ENCODE measurements around the gene SYT1.

DNA sequence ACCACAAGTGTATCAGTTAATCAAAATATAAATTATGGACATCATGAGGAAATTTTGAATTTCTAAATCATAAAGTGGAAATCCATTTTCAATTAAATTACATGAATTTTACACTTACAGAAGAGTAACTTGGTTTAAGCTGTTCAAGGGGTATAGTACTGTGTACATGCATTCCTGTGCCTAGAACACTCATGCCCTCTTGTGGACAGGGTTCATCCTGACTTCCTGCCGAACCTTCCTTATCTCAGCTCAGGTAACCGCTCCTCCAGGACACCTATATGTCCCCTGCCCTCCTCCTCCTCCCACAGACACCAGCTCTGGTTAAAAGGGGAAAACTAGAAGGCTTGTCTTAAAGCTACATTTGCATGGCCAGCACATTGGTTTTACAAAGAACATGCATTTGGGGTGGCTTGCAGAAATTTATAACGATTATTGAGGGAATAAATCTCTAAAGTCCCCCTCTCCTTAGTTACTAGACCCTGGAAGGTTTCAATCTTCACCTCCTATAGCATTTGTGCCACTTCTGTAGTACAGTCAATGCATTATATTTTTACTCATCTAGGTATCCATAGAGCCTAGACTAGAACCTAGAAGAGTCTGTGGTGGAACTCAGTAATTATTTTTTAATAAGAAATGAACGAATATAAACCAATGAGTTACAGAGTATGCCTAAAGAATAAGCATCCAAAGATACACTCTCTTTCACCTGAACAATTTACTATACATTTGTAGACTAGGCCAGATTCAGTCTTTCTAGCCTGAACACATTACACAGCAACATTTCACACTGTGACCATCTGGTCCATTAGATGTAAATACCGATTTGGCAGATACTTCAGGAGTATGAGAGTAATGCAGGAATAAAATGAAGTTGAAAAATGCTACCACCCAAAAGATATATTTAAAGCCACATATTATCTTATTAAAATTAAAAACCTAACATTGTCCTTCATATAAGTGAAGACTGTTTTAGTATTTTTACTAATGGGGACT lies 480.6 kb downstream of the SYT1 start:
- TF ChIP-seq, protein P1, sequence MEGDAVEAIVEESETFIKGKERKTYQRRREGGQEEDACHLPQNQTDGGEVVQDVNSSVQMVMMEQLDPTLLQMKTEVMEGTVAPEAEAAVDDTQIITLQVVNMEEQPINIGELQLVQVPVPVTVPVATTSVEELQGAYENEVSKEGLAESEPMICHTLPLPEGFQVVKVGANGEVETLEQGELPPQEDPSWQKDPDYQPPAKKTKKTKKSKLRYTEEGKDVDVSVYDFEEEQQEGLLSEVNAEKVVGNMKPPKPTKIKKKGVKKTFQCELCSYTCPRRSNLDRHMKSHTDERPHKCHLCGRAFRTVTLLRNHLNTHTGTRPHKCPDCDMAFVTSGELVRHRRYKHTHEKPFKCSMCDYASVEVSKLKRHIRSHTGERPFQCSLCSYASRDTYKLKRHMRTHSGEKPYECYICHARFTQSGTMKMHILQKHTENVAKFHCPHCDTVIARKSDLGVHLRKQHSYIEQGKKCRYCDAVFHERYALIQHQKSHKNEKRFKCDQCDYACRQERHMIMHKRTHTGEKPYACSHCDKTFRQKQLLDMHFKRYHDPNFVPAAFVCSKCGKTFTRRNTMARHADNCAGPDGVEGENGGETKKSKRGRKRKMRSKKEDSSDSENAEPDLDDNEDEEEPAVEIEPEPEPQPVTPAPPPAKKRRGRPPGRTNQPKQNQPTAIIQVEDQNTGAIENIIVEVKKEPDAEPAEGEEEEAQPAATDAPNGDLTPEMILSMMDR (IDR thresholded peaks at IDR 0.05; ENCODE audit: extremely low read depth in 1 of 2, insufficient read depth in 1 of 2, low read depth in 1 of 2, low read length in 2 of 2) = peak; percentile 35 to 51
- no peak for TF ChIP-seq POLR2A (IDR thresholded peaks at IDR 0.05; ENCODE audit: low read depth, low read length)
- TF ChIP-seq GATA2 (IDR thresholded peaks at IDR 0.05; ENCODE audit: insufficient read depth, insufficient read length, low read depth, low read length) = no peak
- TF ChIP-seq JUN (IDR thresholded peaks at IDR 0.05; ENCODE audit: borderline replicate concordance, insufficient read depth, insufficient read length, low read depth) = no peak

Measured in endothelial cell of umbilical vein (primary cell).